ENCODE measurements around the gene NAA40.

GRCh38 chr11:63937713-63938478 lies 906 bp upstream of the NAA40 start:
- TF ChIP-seq PAX8 (IDR thresholded peaks at IDR 0.05): no peak
- no peak for TF ChIP-seq ZNF274 (IDR thresholded peaks at IDR 0.05; ENCODE audit: insufficient read depth, insufficient read length)
- TF ChIP-seq YBX1 (IDR thresholded peaks at IDR 0.05): no peak
- TF ChIP-seq ZZZ3 (IDR thresholded peaks at IDR 0.05; ENCODE audit: control insufficient read depth, insufficient read length, low read depth): no peak
- no peak for TF ChIP-seq CTCF (IDR thresholded peaks at IDR 0.05 in 2 of 3, conservative IDR thresholded peaks at IDR 0.05 in 1 of 3; ENCODE audit: control insufficient read depth in 2 of 3, extremely low read depth in 1 of 3, insufficient read depth in 1 of 3, low read depth in 3 of 3, low read length in 3 of 3)
- TF ChIP-seq SUZ12 (IDR thresholded peaks at IDR 0.05; ENCODE audit: unreplicated experiment): no peak

All from GM12878 (cell line).